Right ventricle myocardium inferior (tissue), 1 donor: ENCODE data around the gene RTL10. TPM values are rescaled to one million over a fixed set of nuclear protein-coding genes. Genes with fewer than 3 reads are reported as not detected.
A peak's percentile ranks its signal among the peaks of the same experiment; 100 is the strongest.

Source experiments
- ATAC-seq: fragments of 200-7000 bp; cut with Tn5 transposase; one replicate; pipeline ENCODE4 v1.9.1; 2020; ENCODE audit warnings: mild to moderate bottlenecking, moderate library complexity
- DNase-seq: peaks from one replicate; pipeline ENCODE4 v3.0.0; 2021; ENCODE audit errors: missing footprints
- intact Hi-C: fragments of 100-400 bp; cut with DNase I; formaldehyde crosslinking; loops from one replicate; pipeline ENCODE4 v1.11.0; 2022
- total RNA-seq: library from RNA; stranded (reverse); fragmentation: NEBNext Ultra II Directional; extraction: Animal tissue kit (Norgen Biotek cat#: 25700); gene quantifications from one replicate; pipeline ENCODE4 v1.2.1, GENCODE V29; 2021
- donor health status: DM: no; HTN: yes; CAD: no; lungs with severe emphysema.

The RTL10 gene
- total RNA-seq, 1 donor from 2014 or later = 8.5 TPM

DNA sequence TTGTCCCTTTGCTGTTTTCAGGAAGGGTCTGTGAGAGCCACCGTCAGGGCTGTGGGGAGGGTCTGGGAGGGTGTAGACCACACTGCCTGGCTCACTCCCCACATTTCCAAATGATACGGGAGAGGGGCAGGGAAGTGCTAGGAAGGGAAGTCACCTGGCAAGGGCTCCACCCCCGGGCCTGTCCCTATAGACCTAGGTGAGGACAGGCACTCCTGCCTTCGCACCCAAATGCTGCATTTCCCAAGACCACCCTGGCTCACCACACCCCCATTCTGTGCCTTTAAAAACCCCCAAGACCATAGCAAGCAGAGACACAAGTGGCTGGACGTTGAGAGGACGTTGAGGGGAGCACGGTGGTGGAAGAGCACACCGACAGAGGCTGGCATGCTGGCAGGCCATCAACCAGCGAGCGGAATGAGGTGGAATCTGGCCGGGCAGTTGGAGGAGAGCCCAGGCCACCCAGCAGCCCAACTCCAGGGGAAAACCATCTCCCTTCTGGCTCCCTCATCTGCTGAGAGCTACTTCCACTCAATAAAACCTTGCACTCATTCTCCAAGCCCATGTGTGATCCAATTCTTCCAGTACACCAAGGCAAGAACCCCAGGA is 45.7 kb downstream of the RTL10 start:
- intact Hi-C loops = no loop called here
- ATAC-seq (peak; percentile 58), DNase-seq (no peak)

DNA sequence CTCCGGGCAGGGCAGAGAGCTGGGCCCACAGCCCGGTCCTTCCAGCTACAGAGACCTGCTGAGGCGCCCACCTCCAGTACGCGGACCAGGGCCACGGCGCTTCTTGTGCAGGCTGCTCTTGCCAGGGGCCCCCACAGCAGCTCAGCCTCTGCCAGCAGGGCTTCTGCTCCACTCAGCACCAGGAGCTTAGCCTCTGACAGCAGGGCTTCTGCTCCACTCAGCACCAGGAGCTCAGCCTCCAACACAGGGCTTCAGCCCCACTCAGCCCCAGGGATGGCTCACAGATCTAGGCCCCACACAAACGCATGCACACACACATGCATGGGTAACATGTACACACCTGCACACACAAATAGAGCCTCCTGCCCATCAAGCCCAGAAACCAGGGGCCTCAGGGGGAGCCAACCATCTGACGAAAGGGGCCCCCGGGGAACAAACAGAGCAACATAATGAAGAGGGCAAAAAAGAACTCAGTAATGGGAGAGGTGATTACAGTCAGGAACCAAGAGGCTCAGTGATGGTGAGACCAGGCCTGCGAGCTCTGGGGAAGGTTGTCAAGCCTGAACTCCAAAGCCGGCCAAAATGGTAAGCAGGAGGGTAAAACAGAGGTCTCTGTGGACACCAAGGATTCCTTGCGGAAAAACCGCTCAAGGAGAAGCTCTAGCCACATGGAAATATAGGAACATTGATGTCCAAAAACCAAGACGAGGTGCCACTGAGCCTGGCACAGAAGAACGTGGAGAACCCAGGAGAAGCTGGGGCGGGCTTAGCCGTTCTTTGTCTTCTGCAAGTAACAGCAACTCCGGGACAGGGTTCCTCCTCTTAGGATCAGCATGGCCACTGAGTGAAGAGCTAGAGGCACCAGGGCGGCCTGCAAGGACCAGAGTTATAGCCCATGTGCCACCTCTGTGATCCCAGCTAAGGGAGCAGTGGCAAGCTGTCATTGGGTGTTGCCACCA is 46.5 kb downstream of the RTL10 start:
- intact Hi-C loops = no loop called here
- DNase-seq = no peak
- ATAC-seq = no peak

DNA sequence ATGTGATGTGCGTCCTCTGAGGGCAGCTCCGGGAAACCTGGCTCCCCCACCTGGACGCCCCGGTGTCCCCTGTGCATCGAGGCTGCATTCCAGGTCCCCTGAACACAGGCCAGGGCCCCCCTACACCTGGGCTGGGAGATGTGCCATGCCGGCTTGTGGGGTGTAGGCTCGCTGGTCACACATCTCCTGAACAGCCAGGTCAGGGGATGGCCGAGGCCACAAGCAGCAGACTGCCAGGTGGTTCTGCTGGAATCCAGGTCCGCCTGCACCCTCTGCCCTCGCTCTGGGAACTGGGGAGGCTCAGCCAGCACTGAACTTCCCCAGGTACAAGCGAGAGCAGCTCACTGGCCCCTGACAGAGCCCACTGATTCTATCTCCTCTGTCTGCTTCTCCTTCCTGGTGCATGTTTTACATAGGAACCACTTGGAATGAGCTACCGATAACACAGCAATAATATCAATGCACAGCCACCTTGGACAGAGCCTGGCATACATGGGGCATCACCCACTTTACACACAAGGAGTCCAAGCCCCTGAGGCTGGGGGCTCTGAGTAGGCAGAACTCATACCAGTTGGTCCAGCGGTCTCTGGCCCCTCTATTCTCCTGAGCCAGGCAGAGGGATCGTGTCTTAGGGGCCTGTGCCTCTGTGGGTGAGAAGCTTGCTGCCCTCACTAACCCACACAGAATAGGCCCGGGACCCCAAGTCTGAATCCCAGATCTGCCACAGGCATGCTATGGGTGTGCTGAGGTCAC is 47.3 kb downstream of the RTL10 start:
- no peak for DNase-seq
- intact Hi-C loops = no loop called here
- ATAC-seq = no peak

DNA sequence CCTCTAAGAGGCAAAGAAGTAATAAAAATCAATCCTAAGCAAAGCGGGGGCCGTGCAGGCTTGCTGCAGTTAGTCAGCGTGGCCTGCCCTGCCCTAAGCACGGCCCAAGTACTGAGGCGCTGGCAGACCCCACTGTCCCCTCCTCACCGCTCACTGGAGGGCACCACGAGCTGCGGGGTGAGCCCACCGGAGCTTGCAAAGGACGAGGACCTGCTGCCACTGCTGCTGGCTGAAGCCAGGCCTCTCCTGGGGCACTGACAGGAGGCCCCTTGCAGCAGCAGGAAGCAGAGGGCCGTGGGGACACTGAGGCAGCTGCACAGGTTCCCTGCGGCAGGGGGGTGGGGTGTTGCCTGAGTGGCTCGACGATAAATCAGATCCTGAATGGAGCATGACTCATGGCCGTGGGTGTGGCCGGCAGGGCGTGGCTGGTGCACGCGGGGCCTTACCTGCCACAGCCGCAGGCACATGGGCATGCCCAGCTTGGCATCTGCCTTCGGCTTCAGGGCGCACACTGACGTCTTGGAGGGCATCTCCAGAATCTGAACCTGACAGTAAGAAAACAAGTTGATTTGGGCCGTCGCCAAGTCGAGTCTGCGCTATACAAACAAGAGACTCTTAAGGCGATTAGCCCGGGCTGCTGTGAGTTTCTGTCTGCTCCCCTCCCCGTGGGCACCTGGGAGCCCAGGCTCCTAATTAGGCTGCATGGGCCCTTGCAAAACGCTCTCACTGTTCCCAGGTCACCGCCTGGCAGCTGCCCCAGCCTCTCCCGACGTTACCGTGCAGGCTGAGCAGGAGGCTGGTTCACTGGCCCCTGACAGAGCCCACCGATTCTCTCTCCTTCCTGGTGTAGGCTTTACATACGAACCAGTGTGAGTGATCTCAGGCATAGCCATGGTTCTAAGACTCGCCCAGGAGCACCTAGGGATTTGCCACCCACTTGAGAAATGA is 48.2 kb downstream of the RTL10 start:
- intact Hi-C loops = no loop called here
- DNase-seq (peak; percentile 63), ATAC-seq (no peak)

DNA sequence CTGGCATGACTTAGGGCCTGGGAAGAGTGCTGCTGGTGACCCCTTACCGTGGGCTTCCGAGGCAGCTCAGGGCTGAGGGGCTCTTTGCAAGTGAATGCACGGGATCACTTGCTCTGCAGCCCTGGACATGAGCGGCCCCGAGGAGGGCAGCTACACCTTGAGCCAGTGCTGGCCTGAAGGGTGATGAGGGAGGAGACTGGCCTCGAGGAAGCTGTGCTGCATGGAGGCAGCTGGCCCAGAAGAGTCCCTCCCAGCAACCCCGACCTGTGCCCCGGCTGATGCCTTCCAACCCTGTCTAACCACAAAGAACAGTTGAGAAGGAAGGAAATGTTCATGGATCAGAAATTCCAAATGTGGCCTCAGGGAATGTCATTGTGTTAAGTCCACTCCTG is 48.9 kb downstream of the RTL10 start:
- DNase-seq = no peak
- ATAC-seq = no peak
- intact Hi-C loops = no loop called here

Other genes starting within 250 kb of the RTL10 start
- 120 TPM for gene SEPTIN5, start 140.4 kb downstream of the RTL10 start, total RNA-seq
- not detected for gene GP1BB, start 131.3 kb downstream of the RTL10 start, total RNA-seq
- gene TBX1, start 94.1 kb downstream of the RTL10 start, total RNA-seq = 3.6 TPM
- 1.9 TPM for gene GNB1L, start within 50 bp of the RTL10 start, total RNA-seq
- 104 TPM for gene COMT, start 86.9 kb upstream of the RTL10 start, total RNA-seq
- gene TXNRD2, start 86.9 kb upstream of the RTL10 start, total RNA-seq = 40.9 TPM
- 30.5 TPM for gene ARVCF, start 161.9 kb upstream of the RTL10 start, total RNA-seq
- gene TANGO2, start 166.2 kb upstream of the RTL10 start, total RNA-seq = 54.6 TPM
- gene DGCR8, start 225.4 kb upstream of the RTL10 start, total RNA-seq = 18.0 TPM